Measurements from ENCODE around the gene RUSC1. TPM values are rescaled to one million over a fixed set of nuclear protein-coding genes. Genes with fewer than 3 reads are reported as not detected.

Gene RUSC1
- total RNA-seq, 1 experiment from 2014 or later = 66.9 TPM

DNA sequence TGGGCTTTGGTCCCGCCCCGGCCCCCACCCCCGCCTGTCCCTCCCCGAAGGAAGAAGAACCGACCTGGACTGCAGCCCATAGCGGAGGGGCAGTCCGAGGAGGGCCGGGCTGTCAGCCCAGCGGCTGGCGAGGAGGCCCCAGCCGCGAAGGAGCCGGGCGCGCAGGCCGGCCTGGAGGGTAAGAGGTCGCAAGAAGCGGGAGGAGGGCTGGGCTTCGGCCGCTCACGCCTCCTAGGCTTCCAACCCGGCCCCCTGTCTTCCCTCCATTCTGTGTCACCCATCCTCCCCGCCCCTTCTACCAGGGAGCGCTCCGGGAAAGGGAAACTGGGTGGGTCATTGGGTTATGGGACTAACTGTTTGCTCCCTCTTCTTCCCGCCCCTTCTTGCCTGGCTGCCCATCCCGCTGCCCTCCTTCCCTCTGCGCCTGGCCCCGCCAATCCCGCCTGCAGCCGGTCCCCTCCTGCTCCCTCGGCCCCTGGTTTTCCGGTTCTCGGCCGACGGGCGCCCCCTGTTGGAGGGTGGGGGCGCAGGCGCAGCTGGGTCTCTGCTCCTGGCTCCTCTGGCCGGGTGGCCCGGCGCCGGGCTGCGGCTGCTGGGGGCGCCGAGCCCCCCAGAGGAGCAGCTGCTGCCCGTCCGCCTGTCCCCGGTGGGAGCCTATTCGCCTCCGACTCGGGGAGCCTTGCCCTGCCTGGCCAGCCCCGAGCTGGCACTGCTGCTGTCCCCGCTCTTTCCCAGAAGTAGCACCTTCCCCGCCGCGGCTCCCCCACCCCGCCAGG is 2.4 kb downstream of the RUSC1 start:
- peak; percentile 96 for DNase-seq
- Histone ChIP-seq H3K79me1 (ENCODE audit: insufficient read depth, low read depth, low read length, poor library complexity, severe bottlenecking) (no peaks in the 10 kb centered on the region), H3K4me2 (ENCODE audit: insufficient read depth, insufficient read length, low read length) (peak overlapping the region; percentile 68), H3K23ac (ENCODE audit: insufficient read length, low read depth, low read length) (no peak overlapping the region), H2BK120ac (ENCODE audit: low read depth, low read length, poor library complexity, severe bottlenecking) (no peak overlapping the region), H3K9me3 (ENCODE audit: control insufficient read depth, low read depth, low read length) (no peaks in the 10 kb centered on the region), H2BK20ac (ENCODE audit: low read depth, low read length, poor library complexity, severe bottlenecking) (no peak overlapping the region), H4K5ac (ENCODE audit: insufficient read length, low read depth, low read length) (no peak overlapping the region), H3K4ac (ENCODE audit: low read depth, low read length) (no peak overlapping the region), H4K91ac (ENCODE audit: insufficient read length, low read depth, low read length) (no peak overlapping the region), H3T11ph (ENCODE audit: low read length) (no peak overlapping the region), H3K27me3 (ENCODE audit: insufficient read depth, low read length) (no peaks in the 10 kb centered on the region), H4K20me1 (ENCODE audit: control insufficient read depth, insufficient read depth, insufficient read length) (no peaks in the 10 kb centered on the region), H3K79me2 (ENCODE audit: insufficient read depth, low read length) (no peaks in the 10 kb centered on the region), H2AK5ac (ENCODE audit: insufficient read length, low read length) (no peak overlapping the region), H3K23me2 (ENCODE audit: insufficient read length, low read depth, low read length, poor library complexity, severe bottlenecking) (peaks cover 31% of the 10 kb centered on the region), H2AFZ (ENCODE audit: low read length) (no peak overlapping the region), H2BK12ac (ENCODE audit: insufficient read length, low read depth, low read length) (no peak overlapping the region), H2BK15ac (ENCODE audit: low read depth, low read length) (no peak overlapping the region), H3K27ac (ENCODE audit: insufficient read length, low read depth, low read length) (no peak overlapping the region), H3K9ac (ENCODE audit: extremely low read depth, insufficient read length, low read length) (no peak overlapping the region), H3K14ac (ENCODE audit: insufficient read depth, low read length) (no peak overlapping the region; the same call in 1 of the 2 replicates), H3K18ac (ENCODE audit: insufficient read length, low read depth, low read length) (no peak overlapping the region), H2BK5ac (ENCODE audit: insufficient read length, low read length) (no peak overlapping the region), H3K4me1 (ENCODE audit: insufficient read depth, low read length) (peaks cover 2% of the 10 kb centered on the region; the same call in 1 of the 2 replicates), H3K56ac (ENCODE audit: insufficient read length, low read depth, low read length) (no peak overlapping the region), H4K8ac (replicated peaks; ENCODE audit: insufficient read length, low read depth, low read length) (no peak overlapping the region)
- Mint-ChIP-seq H3K9me3 (no peaks in the 10 kb centered on the region), H3K27me3 (ENCODE audit: low read depth) (no peaks in the 10 kb centered on the region; the same call in none of the 2 replicates), H3K36me3 (ENCODE audit: insufficient read depth in 1 of 3, low read depth in 3 of 3) (peaks cover 5 to 41% (median 35%) of the 10 kb centered on the region in 3 experiments; a peak in 6 of 7 replicates), H3K27ac (peak overlapping the region in 1 of 3 experiments; percentile 40; a peak in 1 of 7 replicates), H3K4me3 (peak overlapping the region; percentile 93 to 96), H3K4me1 (peaks cover 40 to 42% of the 10 kb centered on the region in 2 experiments)
- TF ChIP-seq, protein P1, sequence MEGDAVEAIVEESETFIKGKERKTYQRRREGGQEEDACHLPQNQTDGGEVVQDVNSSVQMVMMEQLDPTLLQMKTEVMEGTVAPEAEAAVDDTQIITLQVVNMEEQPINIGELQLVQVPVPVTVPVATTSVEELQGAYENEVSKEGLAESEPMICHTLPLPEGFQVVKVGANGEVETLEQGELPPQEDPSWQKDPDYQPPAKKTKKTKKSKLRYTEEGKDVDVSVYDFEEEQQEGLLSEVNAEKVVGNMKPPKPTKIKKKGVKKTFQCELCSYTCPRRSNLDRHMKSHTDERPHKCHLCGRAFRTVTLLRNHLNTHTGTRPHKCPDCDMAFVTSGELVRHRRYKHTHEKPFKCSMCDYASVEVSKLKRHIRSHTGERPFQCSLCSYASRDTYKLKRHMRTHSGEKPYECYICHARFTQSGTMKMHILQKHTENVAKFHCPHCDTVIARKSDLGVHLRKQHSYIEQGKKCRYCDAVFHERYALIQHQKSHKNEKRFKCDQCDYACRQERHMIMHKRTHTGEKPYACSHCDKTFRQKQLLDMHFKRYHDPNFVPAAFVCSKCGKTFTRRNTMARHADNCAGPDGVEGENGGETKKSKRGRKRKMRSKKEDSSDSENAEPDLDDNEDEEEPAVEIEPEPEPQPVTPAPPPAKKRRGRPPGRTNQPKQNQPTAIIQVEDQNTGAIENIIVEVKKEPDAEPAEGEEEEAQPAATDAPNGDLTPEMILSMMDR (conservative IDR thresholded peaks at IDR 0.05) = peak; percentile 97
- WGBS (ENCODE audit: extremely low coverage, insufficient read length, low lambda C conversion rate) = no CpG with 5 or more reads among the region's 58 CpGs
